HEK293T (cell line): ENCODE measurements around the gene OR51L1.

ENCODE experiments used
- CTCF ChIA-PET: fragments of 350-600 bp; formaldehyde crosslinking; extraction: SDS; loops from one replicate; lab custom pipeline; 2021; ENCODE audit warnings: antibody characterized with exemption, inconsistent platforms; lab: Yijun Ruan, JAX
- POLR2A ChIA-PET: fragments of 350-600 bp; formaldehyde crosslinking; extraction: SDS; loops from one replicate; lab custom pipeline; 2020; ENCODE audit warnings: antibody characterized with exemption, inconsistent platforms; lab: Yijun Ruan, JAX
- DNase-seq: peaks from one replicate; pipeline ENCODE4 v3.0.0; 2012; ENCODE audit warnings: mixed read lengths; ENCODE audit errors: extremely low spot score
- ARNT ChIP-seq: fragments of 450-650 bp; IDR thresholded peaks from 2 replicates; pipeline ENCODE4 v1.6.1; 2017; ENCODE audit warnings: mild to moderate bottlenecking
- BHLHE40 ChIP-seq: fragments of 450-650 bp; IDR thresholded peaks from 2 replicates; pipeline ENCODE4 v1.6.1; 2016; ENCODE audit warnings: mild to moderate bottlenecking, moderate library complexity, borderline replicate concordance
- CTBP1 ChIP-seq: fragments of 450-650 bp; IDR thresholded peaks from 2 replicates; pipeline ENCODE4 v1.6.1; 2016; ENCODE audit warnings: borderline replicate concordance
- ELF4 ChIP-seq: fragments of 450-650 bp; IDR thresholded peaks from 2 replicates; pipeline ENCODE4 v1.6.1; 2017; ENCODE audit warnings: antibody characterized with exemption
- FOXA1 ChIP-seq: fragments of 450-650 bp; IDR thresholded peaks from 2 replicates; pipeline ENCODE4 v1.6.1; 2016; ENCODE audit warnings: mild to moderate bottlenecking
- FOXK2 ChIP-seq: fragments of 450-650 bp; IDR thresholded peaks from 2 replicates; pipeline ENCODE4 v1.6.1; 2016; ENCODE audit warnings: mild to moderate bottlenecking
- FOXM1 ChIP-seq: fragments of 450-650 bp; IDR thresholded peaks from 2 replicates; pipeline ENCODE4 v1.6.1; 2017; ENCODE audit warnings: mild to moderate bottlenecking, borderline replicate concordance
- HDGF ChIP-seq: fragments of 450-650 bp; IDR thresholded peaks from 2 replicates; pipeline ENCODE4 v1.6.1; 2017; ENCODE audit warnings: antibody characterized with exemption, borderline replicate concordance
- L3MBTL2 ChIP-seq: fragments of 450-650 bp; conservative IDR thresholded peaks from 2 replicates; pipeline ENCODE4 v1.6.1; 2016; ENCODE audit warnings: mild to moderate bottlenecking
- LEF1 ChIP-seq: fragments of 450-650 bp; IDR thresholded peaks from 2 replicates; pipeline ENCODE4 v1.6.1; 2017; ENCODE audit warnings: mild to moderate bottlenecking, borderline replicate concordance
- NFRKB ChIP-seq: fragments of 450-650 bp; IDR thresholded peaks from 2 replicates; pipeline ENCODE4 v1.6.1; 2016; ENCODE audit warnings: mild to moderate bottlenecking, moderate library complexity
- SP1 ChIP-seq: fragments of 450-650 bp; IDR thresholded peaks from 2 replicates; pipeline ENCODE4 v1.6.1; 2017
- SUZ12 ChIP-seq: fragments of 450-650 bp; IDR thresholded peaks from 2 replicates; pipeline ENCODE4 v1.6.1; 2016; ENCODE audit warnings: mild to moderate bottlenecking
- TARDBP ChIP-seq: fragments of 450-650 bp; IDR thresholded peaks from 2 replicates; pipeline ENCODE4 v1.6.1; 2016
- ZNF384 ChIP-seq: fragments of 450-650 bp; IDR thresholded peaks from 2 replicates; pipeline ENCODE4 v1.6.1; 2016
- TF ChIP-seq, protein P1 (sequence below): fragments of 450-650 bp; IDR thresholded peaks from 2 replicates; pipeline ENCODE4 v1.6.1; 2016

The OR51L1 gene

DNA sequence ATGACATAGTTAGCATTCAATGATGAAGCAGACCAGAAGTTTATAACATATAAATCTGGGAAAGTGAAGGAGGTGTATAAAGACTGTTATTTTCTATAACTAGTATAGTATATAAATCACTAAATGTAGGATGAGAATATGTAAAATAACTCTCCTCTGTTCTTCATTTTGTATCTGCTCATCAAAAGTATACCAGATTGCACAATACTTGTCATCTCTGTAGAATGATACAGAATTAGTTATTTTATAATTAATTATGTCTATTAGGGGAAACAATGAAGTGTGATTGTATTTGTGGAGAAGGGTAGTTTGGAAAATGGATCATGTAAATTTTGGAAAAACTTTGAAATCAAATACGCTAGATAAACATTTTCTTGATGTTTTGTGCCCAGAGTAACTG lies 18.4 kb downstream of the OR51L1 start:
- TF ChIP-seq BHLHE40, result no peak
- TF ChIP-seq, protein P1, sequence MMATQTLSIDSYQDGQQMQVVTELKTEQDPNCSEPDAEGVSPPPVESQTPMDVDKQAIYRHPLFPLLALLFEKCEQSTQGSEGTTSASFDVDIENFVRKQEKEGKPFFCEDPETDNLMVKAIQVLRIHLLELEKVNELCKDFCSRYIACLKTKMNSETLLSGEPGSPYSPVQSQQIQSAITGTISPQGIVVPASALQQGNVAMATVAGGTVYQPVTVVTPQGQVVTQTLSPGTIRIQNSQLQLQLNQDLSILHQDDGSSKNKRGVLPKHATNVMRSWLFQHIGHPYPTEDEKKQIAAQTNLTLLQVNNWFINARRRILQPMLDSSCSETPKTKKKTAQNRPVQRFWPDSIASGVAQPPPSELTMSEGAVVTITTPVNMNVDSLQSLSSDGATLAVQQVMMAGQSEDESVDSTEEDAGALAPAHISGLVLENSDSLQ, result no peak
- TF ChIP-seq ELF4, result no peak
- no peak for TF ChIP-seq ZNF384
- TF ChIP-seq CTBP1, result no peak
- no peak for TF ChIP-seq FOXA1
- TF ChIP-seq HDGF, result no peak
- TF ChIP-seq SUZ12, result no peak
- no peak for TF ChIP-seq FOXK2
- TF ChIP-seq TARDBP, result no peak
- TF ChIP-seq LEF1, result no peak
- CTCF ChIA-PET, result no interaction called here
- POLR2A ChIA-PET, result no interaction called here
- DNase-seq, result no peak

- TF ChIP-seq, protein P1, result no peak
- TF ChIP-seq CTBP1 (no peak), FOXA1 (no peak), L3MBTL2 (no peak), FOXK2 (no peak), SP1 (no peak)
- ChIA-PET POLR2A (no interaction called here), CTCF (interaction anchor here (0.5 kb wide), 1 partner anchor 23 kb away, joined by 3 read pairs; no protein-coding TSS in a partner anchor)
- DNase-seq, result no peak
Observed at GRCh38 chr11:5021996-5022395, 27.3 kb downstream of the OR51L1 start.

DNA sequence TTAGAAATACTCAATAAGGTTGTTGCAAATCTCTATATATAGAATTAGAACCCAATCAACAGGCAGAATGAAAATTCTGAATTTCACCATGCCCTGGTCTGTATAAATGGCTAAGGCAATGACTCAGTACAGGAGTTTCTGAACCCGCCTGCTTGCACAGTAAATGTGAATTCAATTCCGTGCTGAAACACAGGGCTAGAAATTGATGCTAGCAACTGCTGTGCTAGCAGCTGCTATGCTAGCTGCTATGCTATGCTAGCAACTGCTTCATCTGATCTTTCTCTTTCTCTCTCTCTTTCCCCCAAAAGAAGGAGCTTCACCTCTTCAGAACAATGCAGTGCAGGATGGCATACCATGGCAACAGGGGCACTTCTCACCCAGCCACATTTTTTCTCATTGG lies 42.0 kb downstream of the OR51L1 start:
- TF ChIP-seq CTBP1 (no peak), HDGF (no peak), FOXK2 (no peak), L3MBTL2 (no peak), ELF4 (no peak), TARDBP (no peak)
- TF ChIP-seq, protein P1, result no peak
- ChIA-PET POLR2A (no interaction called here), CTCF (no interaction called here)
- DNase-seq, result no peak

DNA sequence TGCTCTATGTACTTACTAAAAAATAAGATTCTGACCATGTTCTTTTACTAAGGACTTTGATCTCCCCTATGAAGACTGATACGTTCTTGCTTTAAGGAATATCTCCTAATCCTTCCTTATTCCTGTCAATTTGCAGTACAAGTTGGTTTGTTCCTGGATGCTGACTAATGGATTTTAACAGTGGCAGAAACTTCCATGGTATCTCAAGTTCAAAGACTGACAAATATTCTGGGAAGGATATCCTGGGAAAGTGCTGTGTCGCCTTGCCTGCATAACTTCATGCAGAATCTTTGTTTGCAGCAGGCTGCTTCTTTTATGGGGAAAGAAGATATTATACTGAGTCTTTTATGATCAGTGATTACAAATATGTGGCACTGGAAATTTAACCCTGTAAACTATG lies 43.3 kb downstream of the OR51L1 start:
- ChIA-PET POLR2A (no interaction called here), CTCF (no interaction called here)
- no peak for DNase-seq

GRCh38 chr11:5038341-5038740 lies 43.7 kb downstream of the OR51L1 start:
- TF ChIP-seq TARDBP (no peak), L3MBTL2 (no peak), SUZ12 (no peak), CTBP1 (no peak), ZNF384 (no peak), FOXM1 (no peak)
- TF ChIP-seq, protein P1, result no peak
- ChIA-PET CTCF (no interaction called here), POLR2A (no interaction called here)
- no peak for DNase-seq

More for the DNA sequence above, 43.3 kb downstream of the OR51L1 start:
- TF ChIP-seq NFRKB, result no peak
- no peak for TF ChIP-seq ARNT
- TF ChIP-seq LEF1, result no peak
- no peak for TF ChIP-seq SP1
- TF ChIP-seq CTBP1, result no peak
- no peak for TF ChIP-seq SUZ12
- no peak for TF ChIP-seq L3MBTL2
- TF ChIP-seq, protein P1, result no peak
- no peak for TF ChIP-seq TARDBP
- TF ChIP-seq FOXM1, result no peak
- no peak for TF ChIP-seq FOXA1
- TF ChIP-seq FOXK2, result no peak

- POLR2A ChIA-PET, result no interaction called here
- no peak for TF ChIP-seq FOXA1
- no peak for TF ChIP-seq NFRKB
- TF ChIP-seq, protein P1, result no peak
- no peak for TF ChIP-seq FOXM1
- TF ChIP-seq BHLHE40, result no peak
- no peak for TF ChIP-seq SUZ12
- no peak for TF ChIP-seq SP1
- TF ChIP-seq FOXK2, result no peak
- no peak for TF ChIP-seq TARDBP
- no peak for TF ChIP-seq LEF1
- no peak for TF ChIP-seq L3MBTL2
- no peak for TF ChIP-seq ARNT
- TF ChIP-seq ZNF384, result no peak
- no peak for TF ChIP-seq ELF4
- TF ChIP-seq CTBP1, result no peak
- TF ChIP-seq HDGF, result no peak
- DNase-seq, result no peak
- CTCF ChIA-PET, result no interaction called here
Observed at GRCh38 chr11:5040876-5041275, 46.2 kb downstream of the OR51L1 start.
